GM23338 (cell line): ENCODE measurements around the gene MYO1E.

Source experiments
- CTCF ChIP-seq, 2 experiments: fragments of 200-600 bp in 1 of 2; sonication (generic) in 1 of 2; conservative IDR thresholded peaks; 2 replicates each; pipeline versions ENCODE4 v1.5.1 to v1.6.1; 2016 to 2017; ENCODE audit warnings: antibody characterized with exemption in 2 of 2, low read depth in 2 of 2, mild to moderate bottlenecking in 2 of 2, moderate library complexity in 1 of 2
- EZH2 ChIP-seq: fragments of 200-600 bp; sonication (generic); IDR thresholded peaks from one replicate; pipeline ENCODE4 v1.8.0; 2017; ENCODE audit warnings: antibody characterized with exemption, mild to moderate bottlenecking, low read depth; ENCODE audit not compliant: unreplicated experiment
- EZH2phosphoT487 ChIP-seq: fragments of 200-600 bp; sonication (generic); IDR thresholded peaks from one replicate; pipeline ENCODE4 v1.8.1; 2018; ENCODE audit warnings: antibody characterized with exemption; ENCODE audit not compliant: unreplicated experiment
- JUNB ChIP-seq: IDR thresholded peaks from one replicate; pipeline ENCODE4 v1.6.1; 2016; ENCODE audit warnings: antibody characterized with exemption; ENCODE audit not compliant: unreplicated experiment
- NANOG ChIP-seq: IDR thresholded peaks from 2 replicates; pipeline ENCODE4 v1.6.1; 2016; ENCODE audit warnings: antibody characterized with exemption, borderline replicate concordance
- POLR2AphosphoS5 ChIP-seq: IDR thresholded peaks from 2 replicates; pipeline ENCODE4 v1.6.1; 2016; ENCODE audit warnings: antibody characterized with exemption, low read depth
- REST ChIP-seq: IDR thresholded peaks from one replicate; pipeline ENCODE4 v1.6.1; 2018; ENCODE audit warnings: antibody characterized with exemption; ENCODE audit not compliant: unreplicated experiment
- ZNF331 ChIP-seq: fragments of 250-450 bp; sonication (Bioruptor Pico); IDR thresholded peaks from 2 replicates; pipeline ENCODE4 v1.5.0; 2020; ENCODE audit warnings: low read depth, mild to moderate bottlenecking, moderate library complexity

DNA sequence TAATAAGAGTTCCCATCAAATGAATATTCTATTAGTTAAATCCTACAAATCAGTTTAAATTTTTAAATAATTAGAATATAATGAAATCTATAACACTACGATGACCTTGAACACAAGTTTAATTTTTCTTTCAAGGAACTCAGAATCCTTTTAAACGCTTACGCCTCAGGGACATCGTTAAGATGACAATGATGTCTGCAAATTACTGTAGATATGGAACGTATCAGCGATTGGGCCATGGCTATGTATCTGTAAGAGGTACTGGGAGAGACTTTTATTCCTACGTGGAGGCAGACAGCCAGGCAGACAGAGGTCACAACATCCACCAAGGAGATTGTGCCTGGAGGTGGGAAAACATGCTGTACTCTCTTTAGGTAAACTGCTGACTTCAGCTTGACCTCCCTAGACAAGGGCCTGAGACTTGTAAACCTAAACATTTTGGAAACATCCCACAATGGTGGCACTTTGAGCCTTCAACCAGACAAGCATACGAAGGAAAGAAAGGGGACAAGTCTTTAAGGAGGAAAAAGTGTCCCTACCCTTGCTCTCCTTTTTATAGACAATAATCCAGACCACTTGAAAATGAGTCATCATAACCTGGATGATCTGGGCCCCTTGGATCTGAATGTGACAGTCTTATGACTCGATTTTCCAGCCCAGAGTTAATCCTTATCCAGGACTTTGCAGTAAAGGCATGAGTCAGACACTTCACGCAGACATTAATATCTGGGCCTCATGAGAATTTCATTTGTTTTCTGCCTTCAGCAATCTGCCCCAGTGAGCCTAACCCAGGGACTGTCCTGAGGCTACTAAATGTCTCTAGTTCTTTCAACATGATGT is 172.8 kb downstream of the MYO1E start:
- TF ChIP-seq CTCF (conservative IDR thresholded peaks at IDR 0.05; ENCODE audit: low read depth in 2 of 2) (no peak), EZH2 (no peak), EZH2phosphoT487 (no peak), JUNB (no peak), NANOG (no peak), ZNF331 (CRISPR knock-in tag) (no peak), REST (no peak), POLR2AphosphoS5 (no peak)
